ENCODE measurements around the gene ADGRL1.
A peak's percentile ranks its signal among the peaks of the same experiment; 100 is the strongest.

- TF ChIP-seq ZNF274 (IDR thresholded peaks at IDR 0.05; ENCODE audit: borderline replicate concordance, extremely low read depth, low read length) (no peak), POLR2AphosphoS5 (IDR thresholded peaks at IDR 0.05; ENCODE audit: low read depth, low read length) (no peak), RNF2 (IDR thresholded peaks at IDR 0.05; ENCODE audit: borderline replicate concordance, low read depth, low read length, missing control alignments, poor library complexity, severe bottlenecking) (no peak), SUZ12 (IDR thresholded peaks at IDR 0.05; ENCODE audit: low read length) (no peak), MAX (IDR thresholded peaks at IDR 0.05) (no peak), CTCF (IDR thresholded peaks at IDR 0.05; ENCODE audit: control extremely low read depth in 1 of 3, insufficient read depth in 1 of 3, low read depth in 1 of 3, low read length in 3 of 3) (no peak), CHD2 (IDR thresholded peaks at IDR 0.05; ENCODE audit: low read length) (no peak), POLR2A (IDR thresholded peaks at IDR 0.05; ENCODE audit: control extremely low read depth in 1 of 2, low read depth in 2 of 2, low read length in 2 of 2) (0 out of 3 replicates have a peak, but pooled peaks of 1 of the 2 experiments have one; percentile 12)
These were observed 8.1 kb downstream of the ADGRL1 start for GRCh38 chr19:14197882-14198281.
